GM23248 (cell line): ENCODE data around the gene RENBP.

Experiments used
- EZH2 ChIP-seq: fragments of 200-600 bp; sonication (generic); IDR thresholded peaks from 2 replicates; pipeline ENCODE4 v1.6.1; 2018; ENCODE audit warnings: antibody characterized with exemption, mild to moderate bottlenecking; ENCODE audit not compliant: insufficient read depth, poor library complexity, severe bottlenecking
- EZH2phosphoT487 ChIP-seq: fragments of 200-600 bp; sonication (generic); IDR thresholded peaks from 2 replicates; pipeline ENCODE4 v1.6.1; 2018; ENCODE audit warnings: antibody characterized with exemption, moderate library complexity, mild to moderate bottlenecking, low read depth; ENCODE audit not compliant: insufficient read depth

DNA sequence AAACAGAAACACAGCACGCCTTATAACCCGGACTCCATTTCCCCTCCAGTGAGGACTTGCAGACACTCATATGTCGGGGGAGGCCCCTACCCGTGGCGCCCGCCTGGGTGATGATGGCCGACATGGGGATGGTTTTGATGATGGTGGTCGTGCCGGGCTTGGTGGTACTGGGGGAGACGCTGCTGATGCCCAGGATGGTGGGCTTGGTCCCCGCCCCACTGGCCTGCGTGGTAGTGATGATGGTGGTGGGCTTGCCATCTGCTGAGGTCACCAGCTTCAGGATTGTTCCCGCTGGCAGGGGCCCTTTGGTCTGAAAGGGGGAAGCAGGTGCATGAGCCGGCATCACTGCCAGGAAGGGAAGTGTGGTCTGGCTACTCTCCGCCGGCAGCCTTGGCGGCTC lies 12.8 kb upstream of the RENBP start:
- TF ChIP-seq EZH2: no peak
- TF ChIP-seq EZH2phosphoT487: no peak
